ENCODE measurements around the gene KCNH4.

DNA sequence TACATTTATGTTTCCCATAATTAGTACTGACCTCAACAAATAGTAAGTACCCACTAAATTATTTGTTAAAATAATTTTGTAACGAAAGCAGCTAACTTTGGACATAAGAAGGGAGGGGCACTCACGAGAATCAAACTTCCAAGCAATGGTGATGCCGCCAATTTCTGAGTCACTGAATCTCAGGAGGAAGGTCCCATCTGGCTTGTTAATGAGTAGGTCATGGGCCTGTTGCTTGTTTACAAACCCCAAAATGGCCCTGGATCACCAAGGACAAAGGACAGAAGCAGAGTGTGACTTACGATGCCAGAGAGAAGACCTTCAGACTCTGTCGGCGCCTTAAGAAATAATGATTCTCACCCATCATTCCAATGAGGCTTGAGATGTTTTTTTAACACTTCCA lies 29.1 kb upstream of the KCNH4 start:
- TF ChIP-seq, protein P1, sequence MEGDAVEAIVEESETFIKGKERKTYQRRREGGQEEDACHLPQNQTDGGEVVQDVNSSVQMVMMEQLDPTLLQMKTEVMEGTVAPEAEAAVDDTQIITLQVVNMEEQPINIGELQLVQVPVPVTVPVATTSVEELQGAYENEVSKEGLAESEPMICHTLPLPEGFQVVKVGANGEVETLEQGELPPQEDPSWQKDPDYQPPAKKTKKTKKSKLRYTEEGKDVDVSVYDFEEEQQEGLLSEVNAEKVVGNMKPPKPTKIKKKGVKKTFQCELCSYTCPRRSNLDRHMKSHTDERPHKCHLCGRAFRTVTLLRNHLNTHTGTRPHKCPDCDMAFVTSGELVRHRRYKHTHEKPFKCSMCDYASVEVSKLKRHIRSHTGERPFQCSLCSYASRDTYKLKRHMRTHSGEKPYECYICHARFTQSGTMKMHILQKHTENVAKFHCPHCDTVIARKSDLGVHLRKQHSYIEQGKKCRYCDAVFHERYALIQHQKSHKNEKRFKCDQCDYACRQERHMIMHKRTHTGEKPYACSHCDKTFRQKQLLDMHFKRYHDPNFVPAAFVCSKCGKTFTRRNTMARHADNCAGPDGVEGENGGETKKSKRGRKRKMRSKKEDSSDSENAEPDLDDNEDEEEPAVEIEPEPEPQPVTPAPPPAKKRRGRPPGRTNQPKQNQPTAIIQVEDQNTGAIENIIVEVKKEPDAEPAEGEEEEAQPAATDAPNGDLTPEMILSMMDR (optimal IDR thresholded peaks at IDR 0.05 in 1 of 3, IDR thresholded peaks at IDR 0.05 in 1 of 3, conservative IDR thresholded peaks at IDR 0.05 in 1 of 3; ENCODE audit: extremely low read depth in 1 of 3, insufficient read depth in 2 of 3, low read length in 3 of 3) = no peak
- no peak for TF ChIP-seq EZH2 (IDR thresholded peaks at IDR 0.05; ENCODE audit: low read length)
